ENCODE data around the gene BBS7. TPM values are rescaled to one million over a fixed set of nuclear protein-coding genes. Genes with fewer than 3 reads are reported as not detected.

The BBS7 gene
- total and polyA plus RNA-seq, 4 donors, result 8.6 to 22.1 (median 10.8) TPM

GRCh38 chr4:121786221-121786620 is 84.1 kb downstream of the BBS7 start:
- no peak overlapping the region for H3K4me3 ChIP-seq
- no peak for DNase-seq
- no peak overlapping the region for H3K27ac ChIP-seq (ENCODE audit: low read depth in 1 of 2, low read length in 1 of 2)
- H3K9ac ChIP-seq (ENCODE audit: insufficient read depth in 1 of 2, low read length in 2 of 2), result no peak overlapping the region
- peaks cover 0 to 4% (median 0%) of the 10 kb centered on the region in 4 donors for H3K9me3 ChIP-seq (ENCODE audit: control insufficient read depth in 4 of 4, insufficient read depth in 3 of 4, low read length in 3 of 4)
- no peaks in the 10 kb centered on the region for H3K36me3 ChIP-seq (ENCODE audit: control insufficient read depth in 4 of 4, insufficient read depth in 4 of 4, low read length in 4 of 4)
- no peak for TF ChIP-seq CTCF (IDR thresholded peaks at IDR 0.05; ENCODE audit: control extremely low read depth, extremely low read depth)
- WGBS, 2 donors, result 86 to 88% methylated on average over 2 of the region's 2 CpGs
- no peak for ATAC-seq (ENCODE audit: insufficient read depth, low FRiP score)
- no peaks in the 10 kb centered on the region for H3K27me3 ChIP-seq (ENCODE audit: control insufficient read depth in 3 of 3, insufficient read depth in 3 of 3, low read length in 2 of 3)
- peaks cover 0 to 1% (median 0%) of the 10 kb centered on the region in 5 donors for H3K4me1 ChIP-seq (ENCODE audit: control insufficient read depth in 5 of 5, insufficient read depth in 5 of 5, low read length in 5 of 5)

- DNase-seq (no peak), ATAC-seq (ENCODE audit: insufficient read depth, low FRiP score) (no peak)
- peak overlapping the region; percentile 53 to 57 for H3K27ac ChIP-seq (ENCODE audit: low read depth in 1 of 2, low read length in 1 of 2)
- no peak overlapping the region for H3K4me3 ChIP-seq
- no peak overlapping the region for H3K9ac ChIP-seq (ENCODE audit: insufficient read depth in 1 of 2, low read length in 2 of 2)
- TF ChIP-seq CTCF (IDR thresholded peaks at IDR 0.05; ENCODE audit: control extremely low read depth, extremely low read depth), result no peak
- peaks cover 0 to 4% (median 0%) of the 10 kb centered on the region in 4 donors for H3K9me3 ChIP-seq (ENCODE audit: control insufficient read depth in 4 of 4, insufficient read depth in 3 of 4, low read length in 3 of 4)
- WGBS, 2 donors, result 79 to 86% methylated on average over 4 of the region's 4 CpGs
- peaks cover 0 to 1% (median 0%) of the 10 kb centered on the region in 5 donors for H3K4me1 ChIP-seq (ENCODE audit: control insufficient read depth in 5 of 5, insufficient read depth in 5 of 5, low read length in 5 of 5)
- H3K27me3 ChIP-seq (ENCODE audit: control insufficient read depth in 3 of 3, insufficient read depth in 3 of 3, low read length in 2 of 3), result no peaks in the 10 kb centered on the region
- no peaks in the 10 kb centered on the region for H3K36me3 ChIP-seq (ENCODE audit: control insufficient read depth in 4 of 4, insufficient read depth in 4 of 4, low read length in 4 of 4)
These were observed 84.8 kb downstream of the BBS7 start for GRCh38 chr4:121785479-121785878.

GRCh38 chr4:121784975-121785374 is 85.3 kb downstream of the BBS7 start:
- H3K4me1 ChIP-seq (ENCODE audit: control insufficient read depth in 5 of 5, insufficient read depth in 5 of 5, low read length in 5 of 5), result peaks cover 0 to 1% (median 0%) of the 10 kb centered on the region in 5 donors
- peak overlapping the region in 1 of 2 donors; percentile 57 for H3K27ac ChIP-seq (ENCODE audit: low read depth in 1 of 2, low read length in 1 of 2)
- DNase-seq (no peak), ATAC-seq (ENCODE audit: insufficient read depth, low FRiP score) (peak; percentile 41)
- H3K36me3 ChIP-seq (ENCODE audit: control insufficient read depth in 4 of 4, insufficient read depth in 4 of 4, low read length in 4 of 4), result no peaks in the 10 kb centered on the region
- H3K9me3 ChIP-seq (ENCODE audit: control insufficient read depth in 4 of 4, insufficient read depth in 3 of 4, low read length in 3 of 4), result peaks cover 0 to 4% (median 0%) of the 10 kb centered on the region in 4 donors
- WGBS, 2 donors, result 37 to 67% methylated on average over 2 of the region's 2 CpGs
- no peak overlapping the region for H3K9ac ChIP-seq (ENCODE audit: insufficient read depth in 1 of 2, low read length in 2 of 2)
- no peak overlapping the region for H3K4me3 ChIP-seq
- TF ChIP-seq CTCF (IDR thresholded peaks at IDR 0.05; ENCODE audit: control extremely low read depth, extremely low read depth), result no peak
- H3K27me3 ChIP-seq (ENCODE audit: control insufficient read depth in 3 of 3, insufficient read depth in 3 of 3, low read length in 2 of 3), result no peaks in the 10 kb centered on the region

GRCh38 chr4:121784401-121784800 is 85.9 kb downstream of the BBS7 start:
- Histone ChIP-seq H3K27ac (ENCODE audit: low read depth in 1 of 2, low read length in 1 of 2) (no peak overlapping the region), H3K27me3 (ENCODE audit: control insufficient read depth in 3 of 3, insufficient read depth in 3 of 3, low read length in 2 of 3) (no peaks in the 10 kb centered on the region), H3K36me3 (ENCODE audit: control insufficient read depth in 4 of 4, insufficient read depth in 4 of 4, low read length in 4 of 4) (no peaks in the 10 kb centered on the region), H3K4me1 (ENCODE audit: control insufficient read depth in 5 of 5, insufficient read depth in 5 of 5, low read length in 5 of 5) (peaks cover 0 to 3% (median 0%) of the 10 kb centered on the region in 5 donors), H3K9ac (ENCODE audit: insufficient read depth in 1 of 2, low read length in 2 of 2) (no peak overlapping the region), H3K4me3 (no peak overlapping the region), H3K9me3 (ENCODE audit: control insufficient read depth in 4 of 4, insufficient read depth in 3 of 4, low read length in 3 of 4) (peaks cover 0 to 4% (median 0%) of the 10 kb centered on the region in 4 donors)
- 43 to 47% methylated on average over 1 of the region's 1 CpG for WGBS, 2 donors
- ATAC-seq (ENCODE audit: insufficient read depth, low FRiP score), result no peak
- no peak for DNase-seq
- no peak for TF ChIP-seq CTCF (IDR thresholded peaks at IDR 0.05; ENCODE audit: control extremely low read depth, extremely low read depth)
